Left lung (tissue), 10 donors: ENCODE data around the gene TLE1. TPM values are rescaled to one million over a fixed set of nuclear protein-coding genes. Genes with fewer than 3 reads are reported as not detected.
"Not testable (repeated sequence)": the region's sequence is repeated elsewhere in the genome, so short reads cannot be mapped to it uniquely, and the experiment has no call there.

Experiments used
- ATAC-seq: fragments of 200-7000 bp; cut with Tn5 transposase; one replicate; pipeline ENCODE4 v1.9.1; 2020; ENCODE audit warnings: moderate library complexity
- DNase-seq, 4 donors: peaks; one replicate each; pipeline ENCODE4 v3.0.0-alpha.2; 2013 to 2020
- H3K27ac ChIP-seq, 2 donors: fragments of 200-600 bp; sonication (generic) in 1 of 2; one replicate each; pipeline versions ENCODE4 v1.5.0 to v1.8.0; 2020 to 2021
- H3K27me3 ChIP-seq, 2 donors: fragments of 200-600 bp; sonication (generic) in 1 of 2; one replicate each; pipeline versions ENCODE4 v1.5.0 to v1.8.0; 2020 to 2021
- H3K36me3 ChIP-seq, 2 donors: fragments of 200-600 bp; sonication (generic) in 1 of 2; one replicate each; pipeline versions ENCODE4 v1.5.0 to v1.8.0; 2020 to 2021
- H3K4me1 ChIP-seq, 2 donors: fragments of 200-600 bp; one replicate each; pipeline ENCODE4 v1.8.0; 2021
- H3K4me3 ChIP-seq, 2 donors: fragments of 200-600 bp; sonication (generic) in 1 of 2; one replicate each; pipeline versions ENCODE4 v1.5.0 to v1.8.0; 2020 to 2021; ENCODE audit warnings: mild to moderate bottlenecking in 1 of 2
- H3K9me3 ChIP-seq, 2 donors: fragments of 200-600 bp; sonication (generic) in 1 of 2; one replicate each; pipeline versions ENCODE4 v1.5.0 to v1.8.0; 2020 to 2021
- intact Hi-C, 2 donors: fragments of 100-400 bp; cut with DNase I; formaldehyde crosslinking; loops; one replicate each; pipeline versions ENCODE4 v1.11.2 to v1.14.2; 2022
- polyA plus RNA-seq, 6 donors: library from polyadenylated mRNA; unstranded; fragments of 120-200 nt; gene quantifications; one replicate each; pipeline ENCODE4 v1.2.1, GENCODE V29; 2013; ENCODE audit not compliant: insufficient read length in 6 of 6
- total RNA-seq, 2 donors: library from RNA; stranded (reverse); fragmentation: NEBNext Ultra II Directional; extraction: Animal tissue kit (Norgen Biotek cat#: 25700); gene quantifications; one replicate each; pipeline ENCODE4 v1.2.1, GENCODE V29; 2021
- TF ChIP-seq, protein P1 (sequence below), 2 donors: fragments of 200-600 bp; sonication (generic) in 1 of 2; IDR thresholded peaks; one replicate each; pipeline versions ENCODE4 v1.5.0 to v1.8.0; 2021; ENCODE audit warnings: antibody characterized with exemption in 2 of 2
- donor health status: DM: no; HTN: yes; CAD: no.
- donor health status: DM: no; HTN: no; CAD: no.

The TLE1 gene
- total and polyA plus RNA-seq, 8 donors: 15.1 to 44.3 (median 40.0) TPM

DNA sequence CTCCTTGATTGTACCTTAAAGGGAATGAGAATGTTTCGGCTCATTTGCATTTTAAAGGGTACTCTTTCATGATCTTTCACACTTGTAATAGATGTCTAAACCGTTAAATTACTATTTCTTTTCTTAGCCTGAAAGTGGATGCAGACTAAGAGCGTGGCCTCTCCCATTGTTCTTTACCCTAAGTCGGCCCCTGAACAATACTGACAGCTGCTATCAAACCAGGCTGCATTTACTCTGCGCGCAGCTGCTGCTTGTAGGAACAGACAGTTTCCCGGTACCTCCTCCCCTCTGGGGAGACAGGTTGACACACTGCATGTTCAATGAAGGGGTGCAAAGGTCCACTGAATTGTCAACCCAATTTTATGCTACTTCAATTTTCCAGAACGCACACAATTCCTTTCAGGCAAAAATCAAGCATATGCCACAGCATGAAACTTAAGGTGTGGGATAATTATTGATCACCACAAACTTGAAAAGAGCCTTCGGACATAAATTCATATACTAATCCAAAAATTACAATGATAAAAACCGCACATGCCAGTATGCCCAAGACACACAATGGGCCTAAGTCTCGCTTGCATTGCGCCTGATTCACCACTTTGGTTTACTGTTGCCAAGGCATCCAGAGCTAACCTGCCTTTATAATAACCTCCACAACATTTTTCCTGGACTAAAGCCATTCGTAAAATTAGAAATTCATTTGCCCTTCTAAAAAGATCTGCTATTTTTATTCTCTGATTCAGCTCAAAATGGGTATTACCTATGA lies 39.7 kb downstream of the TLE1 start:
- Histone ChIP-seq H3K4me1 (no peaks in the 10 kb centered on the region), H3K4me3 (no peak overlapping the region), H3K27me3 (no peaks in the 10 kb centered on the region), H3K36me3 (peaks cover 0 to 14% of the 10 kb centered on the region in 2 donors), H3K9me3 (no peaks in the 10 kb centered on the region), H3K27ac (no peak overlapping the region)
- intact Hi-C loops: no loop called here
- DNase-seq: no peak
- ATAC-seq: no peak
- TF ChIP-seq, protein P1, sequence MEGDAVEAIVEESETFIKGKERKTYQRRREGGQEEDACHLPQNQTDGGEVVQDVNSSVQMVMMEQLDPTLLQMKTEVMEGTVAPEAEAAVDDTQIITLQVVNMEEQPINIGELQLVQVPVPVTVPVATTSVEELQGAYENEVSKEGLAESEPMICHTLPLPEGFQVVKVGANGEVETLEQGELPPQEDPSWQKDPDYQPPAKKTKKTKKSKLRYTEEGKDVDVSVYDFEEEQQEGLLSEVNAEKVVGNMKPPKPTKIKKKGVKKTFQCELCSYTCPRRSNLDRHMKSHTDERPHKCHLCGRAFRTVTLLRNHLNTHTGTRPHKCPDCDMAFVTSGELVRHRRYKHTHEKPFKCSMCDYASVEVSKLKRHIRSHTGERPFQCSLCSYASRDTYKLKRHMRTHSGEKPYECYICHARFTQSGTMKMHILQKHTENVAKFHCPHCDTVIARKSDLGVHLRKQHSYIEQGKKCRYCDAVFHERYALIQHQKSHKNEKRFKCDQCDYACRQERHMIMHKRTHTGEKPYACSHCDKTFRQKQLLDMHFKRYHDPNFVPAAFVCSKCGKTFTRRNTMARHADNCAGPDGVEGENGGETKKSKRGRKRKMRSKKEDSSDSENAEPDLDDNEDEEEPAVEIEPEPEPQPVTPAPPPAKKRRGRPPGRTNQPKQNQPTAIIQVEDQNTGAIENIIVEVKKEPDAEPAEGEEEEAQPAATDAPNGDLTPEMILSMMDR (IDR thresholded peaks at IDR 0.05): no peak

DNA sequence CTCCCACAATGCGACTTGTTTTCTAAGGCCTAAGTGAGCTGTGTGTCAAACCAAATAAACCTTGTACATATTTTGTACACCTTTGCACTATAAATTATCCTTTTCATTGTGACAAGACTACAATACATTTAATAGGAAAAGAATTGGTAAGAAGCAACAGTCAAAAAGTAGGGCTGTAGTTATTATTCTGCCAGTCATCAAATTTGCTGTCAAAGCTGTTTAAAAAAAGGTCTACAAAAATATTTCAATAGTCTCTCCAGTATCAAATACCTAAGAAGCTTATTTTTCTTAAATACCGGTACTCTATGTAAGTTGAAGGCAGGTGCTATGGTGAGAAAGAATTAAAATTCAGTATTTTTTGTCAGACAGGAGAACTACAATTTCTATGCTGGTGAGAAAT lies 40.5 kb downstream of the TLE1 start:
- DNase-seq (no peak), ATAC-seq (no peak)
- Histone ChIP-seq H3K4me3 (no peak overlapping the region), H3K4me1 (no peaks in the 10 kb centered on the region), H3K36me3 (peaks cover 0 to 14% of the 10 kb centered on the region in 2 donors), H3K9me3 (no peaks in the 10 kb centered on the region), H3K27ac (no peak overlapping the region), H3K27me3 (no peaks in the 10 kb centered on the region)
- intact Hi-C loops: no loop called here
- TF ChIP-seq, protein P1 (IDR thresholded peaks at IDR 0.05): no peak

DNA sequence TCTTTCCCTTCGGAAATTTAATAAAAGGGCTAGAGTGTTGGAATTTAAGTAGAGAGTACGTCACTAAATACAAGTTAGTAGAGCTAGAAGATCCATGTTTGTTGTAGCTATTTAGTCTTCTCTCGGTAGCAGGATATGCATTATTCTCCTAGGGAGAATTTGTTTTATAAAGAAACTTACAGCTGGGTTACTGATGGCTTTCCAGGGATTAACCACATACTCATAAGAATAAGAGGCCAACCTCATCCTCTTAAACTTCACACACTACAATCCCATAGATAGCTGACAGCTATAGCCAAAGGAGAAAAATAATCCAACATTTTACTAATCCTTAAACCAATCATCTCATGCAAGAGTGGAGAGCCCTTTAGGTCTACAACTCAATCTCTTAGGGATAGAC lies 43.0 kb downstream of the TLE1 start:
- TF ChIP-seq, protein P1 (IDR thresholded peaks at IDR 0.05): no peak
- DNase-seq (no peak), ATAC-seq (no peak)
- no peaks in the 10 kb centered on the region for H3K4me1 ChIP-seq
- H3K4me3 ChIP-seq: no peak overlapping the region
- intact Hi-C loops: no loop called here
- H3K36me3 ChIP-seq: peaks cover 0 to 12% of the 10 kb centered on the region in 2 donors
- no peak overlapping the region for H3K27ac ChIP-seq
- H3K9me3 ChIP-seq: no peaks in the 10 kb centered on the region
- H3K27me3 ChIP-seq: no peaks in the 10 kb centered on the region

DNA sequence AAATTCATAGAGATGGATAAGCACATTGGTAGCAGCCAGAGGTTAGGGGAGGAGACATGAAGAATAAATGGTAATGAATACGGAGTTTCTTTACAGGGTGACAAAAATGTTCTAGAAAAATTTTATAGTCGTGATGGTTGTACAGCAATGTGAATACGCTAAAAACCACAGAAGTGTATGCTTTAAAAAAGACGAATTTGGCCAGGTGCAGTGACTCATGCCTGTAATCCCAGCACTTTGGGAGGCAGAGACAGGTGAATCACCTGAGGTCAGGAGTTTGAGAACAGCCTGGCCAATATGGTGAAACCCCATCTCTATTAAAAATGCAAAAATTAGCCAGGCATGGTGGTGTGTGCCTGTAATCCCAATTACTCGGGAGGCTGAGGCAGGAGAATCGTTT lies 44.8 kb downstream of the TLE1 start:
- H3K4me3 ChIP-seq, H3K36me3 ChIP-seq, DNase-seq, H3K9me3 ChIP-seq, ATAC-seq, H3K27me3 ChIP-seq, H3K27ac ChIP-seq, intact Hi-C loops, H3K4me1 ChIP-seq: not testable (repeated sequence)

DNA sequence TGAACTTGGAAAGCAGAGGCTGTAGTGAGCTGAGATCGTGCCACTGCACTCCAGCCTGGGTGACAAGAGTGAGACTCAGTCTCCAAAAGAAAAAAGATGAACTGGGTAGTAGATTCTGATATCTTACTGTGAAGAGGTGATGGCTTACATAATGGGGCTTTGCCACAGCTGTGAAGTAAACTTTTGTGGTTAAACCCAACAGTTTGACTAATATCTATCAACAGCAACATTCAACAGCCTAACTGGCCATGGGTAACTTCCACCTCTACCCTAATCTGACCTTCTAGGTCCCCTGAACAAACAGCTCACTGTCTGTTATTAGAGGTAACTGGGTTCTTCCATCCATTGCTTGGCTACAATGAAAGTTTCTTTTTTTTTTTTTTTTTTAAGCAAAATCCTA lies 52.1 kb downstream of the TLE1 start:
- Histone ChIP-seq H3K4me3 (no peak overlapping the region), H3K36me3 (peaks cover 0 to 5% of the 10 kb centered on the region in 2 donors), H3K27ac (no peak overlapping the region), H3K4me1 (no peaks in the 10 kb centered on the region), H3K27me3 (no peaks in the 10 kb centered on the region), H3K9me3 (no peaks in the 10 kb centered on the region)
- TF ChIP-seq, protein P1 (IDR thresholded peaks at IDR 0.05): no peak
- ATAC-seq (no peak), DNase-seq (no peak)
- intact Hi-C loops: no loop called here

DNA sequence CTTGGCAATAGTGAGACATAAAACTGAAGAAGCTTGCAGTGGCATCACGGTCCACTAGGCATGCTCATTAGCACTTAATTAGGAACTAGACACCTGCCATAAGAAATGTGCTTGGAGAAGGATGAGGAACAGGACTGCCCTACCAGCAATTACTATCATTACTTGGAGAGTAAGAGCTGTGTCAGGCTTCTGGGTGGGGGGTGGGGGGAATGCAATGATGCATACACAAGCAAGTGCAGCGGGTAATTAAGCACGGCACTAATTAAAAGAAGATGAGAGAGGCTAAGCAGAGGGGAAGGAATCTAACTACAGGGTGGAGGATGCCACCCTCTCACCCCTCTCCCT lies 53.1 kb downstream of the TLE1 start:
- TF ChIP-seq, protein P1 (IDR thresholded peaks at IDR 0.05): no peak
- H3K27me3 ChIP-seq: no peaks in the 10 kb centered on the region
- H3K4me1 ChIP-seq: no peaks in the 10 kb centered on the region
- no peaks in the 10 kb centered on the region for H3K9me3 ChIP-seq
- intact Hi-C loops: no loop called here
- peaks cover 0 to 13% of the 10 kb centered on the region in 2 donors for H3K36me3 ChIP-seq
- DNase-seq: no peak
- ATAC-seq: no peak
- no peak overlapping the region for H3K27ac ChIP-seq
- no peak overlapping the region for H3K4me3 ChIP-seq
